Renal pelvis (tissue), 4 donors: ENCODE data around the gene RAD9A. TPM values are rescaled to one million over a fixed set of nuclear protein-coding genes. Genes with fewer than 3 reads are reported as not detected.

Experiments
- DNase-seq: peaks from one replicate; pipeline ENCODE4 v3.0.0-alpha.2; 2013
- polyA plus RNA-seq, 3 donors: library from polyadenylated mRNA; unstranded; fragments of 120-200 nt; gene quantifications; one replicate each; pipeline ENCODE4 v1.2.1, GENCODE V29; 2013; ENCODE audit not compliant: insufficient read length in 3 of 3

The RAD9A gene
- polyA plus RNA-seq, 3 donors = 27.0 to 38.0 (median 29.7) TPM

DNA sequence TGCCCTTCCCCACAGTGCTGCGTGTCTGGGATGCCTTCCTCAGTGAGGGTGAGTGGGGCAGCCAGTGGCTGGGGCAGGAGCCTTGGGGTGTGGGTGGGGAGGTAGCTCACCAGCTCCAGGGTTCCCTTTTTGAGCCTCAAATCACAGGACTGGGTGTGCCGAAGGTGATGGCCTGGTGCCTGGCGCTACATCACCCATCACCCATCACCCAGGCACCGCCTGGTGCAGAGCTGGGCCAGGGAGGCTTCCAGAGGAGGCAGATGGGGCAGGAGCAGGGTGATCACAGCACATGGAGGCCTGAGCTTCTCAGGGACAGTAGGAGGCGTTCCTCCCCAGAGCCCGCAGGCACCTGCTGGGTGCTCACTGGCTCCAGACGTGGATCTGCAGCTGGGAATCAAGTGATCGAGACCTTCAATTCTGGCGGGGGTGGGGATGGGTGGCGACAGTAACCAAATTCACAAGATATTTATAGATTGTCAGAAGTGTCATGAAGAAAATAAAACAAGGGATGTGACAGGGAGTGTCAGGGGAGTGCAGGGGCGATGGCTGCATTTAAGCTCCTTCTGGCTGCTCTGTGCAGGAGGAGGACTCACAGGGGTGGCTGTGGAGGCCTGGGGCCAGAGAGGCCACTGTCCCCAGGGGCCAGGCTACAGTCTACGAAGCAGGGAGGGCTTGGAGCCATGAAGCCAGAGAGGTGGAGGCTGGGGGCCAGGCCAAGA, 15.3 kb downstream of the RAD9A start:
- DNase-seq = no peak

DNA sequence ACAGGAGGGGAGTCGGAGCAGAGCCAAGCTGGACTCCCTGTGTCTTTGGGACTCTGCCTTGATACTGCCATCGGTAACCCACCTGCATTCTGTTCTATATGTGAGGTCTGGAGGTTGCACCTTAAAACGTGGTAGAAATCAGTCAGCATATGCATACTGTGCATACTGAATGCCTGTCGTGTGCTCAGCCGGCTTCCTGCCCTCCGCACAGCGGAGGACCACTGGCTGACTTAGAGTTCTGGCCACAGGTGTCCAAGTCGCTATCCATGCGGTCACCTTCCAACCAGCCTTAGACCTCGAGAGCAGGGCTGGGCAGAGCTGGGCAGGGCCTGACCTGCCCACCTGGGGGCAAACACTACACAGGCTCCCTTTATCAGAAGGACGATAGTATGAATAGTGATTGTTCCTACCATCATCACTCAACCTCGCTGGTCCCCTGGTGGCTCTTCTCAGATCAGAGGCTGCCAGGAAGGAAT, 15.9 kb downstream of the RAD9A start:
- no peak for DNase-seq

DNA sequence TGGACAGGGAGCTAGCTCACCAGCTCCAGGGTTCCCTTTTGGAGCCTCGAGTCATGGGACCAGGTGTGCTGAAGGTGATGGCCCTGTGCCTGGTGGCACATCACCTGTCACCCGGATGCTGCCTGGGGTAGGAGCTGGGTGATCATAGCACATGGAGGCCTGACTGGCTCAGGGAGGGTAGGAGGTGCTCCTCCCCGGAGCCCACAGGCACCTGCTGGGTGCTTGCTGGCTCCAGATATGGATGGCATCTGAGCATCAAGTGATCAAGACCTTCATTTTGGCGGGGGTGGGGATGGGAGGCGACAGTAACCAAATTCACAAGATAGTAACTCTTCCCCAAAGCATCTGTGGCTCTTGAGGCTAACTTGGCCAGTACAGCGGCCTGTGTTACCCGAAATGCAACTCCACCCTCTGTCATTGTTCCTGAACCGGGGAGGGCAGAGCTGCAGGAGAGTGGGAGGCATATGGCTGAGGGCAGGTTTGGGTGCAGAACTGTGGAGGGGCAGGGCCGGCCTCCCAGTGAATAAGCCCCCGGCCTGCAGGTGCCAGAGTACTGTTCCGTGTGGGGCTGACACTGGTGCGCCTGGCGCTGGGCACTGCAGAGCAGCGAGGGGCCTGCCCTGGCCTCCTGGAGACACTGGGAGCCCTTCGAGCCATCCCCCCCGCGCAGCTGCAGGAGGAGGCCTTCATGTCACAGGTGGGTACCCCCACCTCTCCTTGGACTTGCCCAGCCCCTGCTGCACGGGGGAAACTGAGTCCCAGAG, 16.8 kb downstream of the RAD9A start:
- no peak for DNase-seq

DNA sequence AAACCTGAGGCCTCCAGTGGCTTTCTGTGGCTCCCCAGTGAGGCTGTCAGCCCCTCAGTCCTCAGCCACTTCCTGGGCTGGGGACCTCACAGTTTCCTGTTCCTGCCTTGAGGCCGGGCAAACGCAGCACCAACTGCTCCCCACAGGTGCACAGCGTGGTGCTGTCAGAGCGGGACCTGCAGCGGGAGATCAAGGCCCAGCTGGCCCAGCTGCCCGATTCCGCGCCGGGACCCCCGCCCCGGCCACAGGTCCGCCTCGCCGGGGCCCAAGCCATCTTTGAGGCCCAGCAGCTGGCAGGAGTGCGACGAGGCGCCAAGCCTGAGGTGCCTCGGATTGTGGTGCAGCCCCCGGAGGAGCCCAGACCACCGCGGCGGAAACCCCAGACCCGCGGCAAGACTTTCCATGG, 17.5 kb downstream of the RAD9A start:
- no peak for DNase-seq

DNA sequence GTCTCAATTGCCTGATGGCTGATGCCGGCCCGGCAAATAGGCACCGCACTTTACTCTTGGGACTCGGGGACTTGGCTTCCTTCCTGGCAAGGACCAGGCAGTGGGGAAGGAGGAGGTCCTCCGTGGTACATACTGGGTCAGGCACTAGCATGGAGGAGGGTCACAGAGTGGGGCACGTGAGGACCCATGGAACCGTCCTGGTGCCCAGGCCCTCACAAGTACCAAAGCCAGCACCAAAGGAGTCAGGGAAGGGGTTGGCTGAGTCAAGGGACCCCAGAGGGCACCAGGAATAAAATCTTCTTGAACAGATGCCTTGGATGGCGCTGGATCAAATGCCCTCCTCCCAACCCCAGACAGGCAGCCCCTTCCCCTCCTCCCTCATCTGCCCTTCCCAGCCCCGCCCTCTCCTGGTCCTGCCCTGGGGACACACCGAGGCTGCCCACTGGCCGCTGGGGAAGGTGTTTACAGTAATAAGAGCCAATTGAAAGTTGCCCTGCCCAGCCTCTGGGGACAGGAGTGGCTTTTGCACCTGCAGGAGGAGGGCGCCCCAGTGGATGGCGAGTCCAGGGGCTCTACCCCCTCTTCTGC, 18.1 kb downstream of the RAD9A start:
- DNase-seq = no peak

DNA sequence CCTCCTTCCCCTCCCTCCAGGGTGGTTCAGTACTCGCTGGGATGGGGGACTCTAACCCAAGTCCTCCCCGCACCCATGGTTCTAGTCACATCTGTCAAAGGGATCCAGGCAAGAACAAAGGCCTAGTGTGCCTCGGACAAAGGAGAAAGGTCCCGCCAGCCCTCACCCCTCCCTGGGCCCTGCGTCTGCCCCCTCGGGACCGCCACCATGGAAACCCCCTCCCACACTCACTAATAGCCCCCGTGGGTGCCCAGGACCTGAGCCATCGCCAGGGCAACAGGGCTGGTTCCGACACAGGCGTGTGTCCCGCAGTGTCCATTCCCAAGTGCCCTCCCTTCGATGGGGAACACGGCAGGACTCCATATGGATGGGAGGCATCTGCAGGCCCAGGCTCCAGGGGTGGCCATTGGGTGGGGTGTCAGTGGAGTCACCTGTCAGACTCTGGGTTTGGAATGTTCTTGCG, 18.6 kb downstream of the RAD9A start:
- no peak for DNase-seq

DNA sequence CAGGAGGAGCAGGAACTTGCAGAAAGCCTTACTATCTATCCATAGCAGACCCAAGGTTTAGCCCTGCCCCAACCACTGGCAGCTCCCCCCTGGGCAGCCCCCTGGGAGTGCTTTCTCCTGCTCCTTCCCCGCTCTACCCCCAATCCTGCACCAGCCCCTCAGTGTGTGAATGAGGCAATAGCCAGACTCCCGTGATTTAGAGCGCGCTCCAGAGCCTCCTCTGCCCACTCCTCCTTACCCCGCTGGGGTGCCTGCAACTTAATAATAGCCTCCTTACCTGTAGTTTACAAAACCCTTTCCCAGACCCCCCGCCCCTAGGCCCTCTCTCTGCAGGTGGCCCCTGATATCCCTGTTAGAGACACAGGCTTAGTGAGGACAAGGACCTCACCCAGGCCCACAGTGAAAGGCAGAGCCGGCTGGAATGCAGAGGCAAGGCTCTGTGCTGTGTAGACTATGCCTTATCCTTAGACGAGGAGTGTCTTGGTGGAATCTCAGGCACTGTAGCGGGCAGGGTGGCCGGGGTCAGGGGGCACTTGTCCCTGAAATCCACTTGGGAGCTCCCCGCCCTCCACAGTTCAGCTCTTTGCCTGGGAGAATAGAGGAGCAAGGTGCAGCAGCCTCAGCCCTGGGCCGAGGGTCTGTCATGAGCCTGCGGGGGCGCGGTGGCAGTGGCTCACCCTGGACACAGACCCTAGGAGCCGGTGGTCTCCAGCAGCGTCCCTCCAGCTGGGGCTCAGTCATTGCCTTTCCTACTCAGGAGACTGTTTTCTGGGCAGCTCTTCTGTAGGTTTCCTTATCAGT, 19.4 kb downstream of the RAD9A start:
- DNase-seq = no peak

DNA sequence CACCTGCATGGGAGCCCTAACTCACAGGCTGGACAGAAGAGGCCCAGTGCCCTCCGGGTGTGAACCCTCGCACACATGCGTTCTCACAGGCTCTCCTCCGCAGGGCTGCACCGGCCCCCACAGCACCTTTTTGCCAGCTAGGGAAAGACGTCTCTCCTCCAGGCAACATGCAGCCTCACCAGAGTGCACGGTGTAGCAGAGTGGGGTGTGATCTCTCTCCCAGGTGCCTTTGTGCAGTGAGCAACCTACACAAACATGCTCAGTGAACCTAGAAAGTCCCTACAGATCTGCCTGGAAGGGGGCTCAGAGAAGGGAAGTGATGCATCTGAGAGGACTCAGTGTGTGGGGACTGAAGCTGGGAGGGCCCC, 20.0 kb downstream of the RAD9A start:
- DNase-seq = no peak

DNA sequence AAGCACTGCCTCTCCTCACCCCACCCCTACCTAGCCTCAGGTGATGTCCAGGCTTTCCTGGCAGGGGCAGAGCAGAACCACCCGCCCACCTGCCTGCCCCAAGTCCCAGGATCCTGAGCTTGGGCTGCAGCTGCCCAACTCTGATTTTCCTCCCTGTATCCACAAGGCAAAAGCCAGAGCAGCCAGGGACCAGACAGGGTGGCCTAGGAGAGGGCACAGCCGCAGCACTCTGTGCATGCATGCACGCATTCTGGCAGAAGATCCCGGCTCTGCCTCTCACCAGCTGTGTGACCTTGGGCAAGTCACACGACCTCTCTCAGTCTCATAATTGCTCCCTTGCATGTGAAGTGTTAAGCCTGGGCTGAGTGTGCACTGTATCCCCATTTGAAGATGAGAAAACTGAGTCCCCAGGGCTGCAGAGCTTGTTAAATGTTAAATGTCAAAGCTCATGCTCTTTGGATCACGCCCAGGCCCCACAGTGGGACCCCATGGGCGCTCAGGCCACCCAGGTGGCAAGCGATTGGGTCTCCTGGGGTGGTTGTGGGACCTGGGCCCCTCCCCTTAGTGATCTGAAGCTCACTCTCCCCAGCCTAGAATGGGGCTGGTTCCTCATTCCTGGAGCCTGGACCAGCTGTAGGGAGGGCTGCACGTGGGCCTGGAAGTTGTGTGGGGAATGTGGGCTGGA, 20.9 kb downstream of the RAD9A start:
- DNase-seq = no peak

DNA sequence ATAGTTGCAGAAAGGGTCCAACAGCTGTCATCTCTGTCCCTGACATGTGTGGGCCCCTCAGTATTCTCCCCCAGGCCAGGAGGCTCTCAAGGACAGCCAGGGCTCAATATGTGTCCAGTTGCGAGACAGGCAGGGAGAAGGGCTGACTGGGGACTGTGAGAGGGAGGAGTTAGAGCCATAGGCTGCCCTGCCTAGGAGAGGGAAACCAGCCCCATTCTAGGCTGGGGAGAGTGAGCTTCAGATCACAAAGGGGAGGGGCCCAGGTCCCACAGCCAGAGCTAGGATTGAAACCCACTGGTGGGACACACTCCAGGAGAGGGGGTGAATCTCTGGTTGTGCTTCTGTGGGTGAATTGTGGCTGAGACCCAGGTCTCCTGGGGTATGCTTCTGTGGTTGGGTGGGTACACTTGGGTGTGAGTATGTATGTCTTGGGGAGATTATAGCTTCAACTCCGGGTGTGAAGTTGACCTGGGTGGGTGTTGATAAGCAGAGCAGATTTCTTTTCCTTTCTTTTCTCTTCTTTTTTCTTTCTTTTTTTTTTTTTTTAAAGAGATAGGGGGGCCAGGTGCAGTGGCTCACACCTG, 21.6 kb downstream of the RAD9A start:
- no peak for DNase-seq

DNA sequence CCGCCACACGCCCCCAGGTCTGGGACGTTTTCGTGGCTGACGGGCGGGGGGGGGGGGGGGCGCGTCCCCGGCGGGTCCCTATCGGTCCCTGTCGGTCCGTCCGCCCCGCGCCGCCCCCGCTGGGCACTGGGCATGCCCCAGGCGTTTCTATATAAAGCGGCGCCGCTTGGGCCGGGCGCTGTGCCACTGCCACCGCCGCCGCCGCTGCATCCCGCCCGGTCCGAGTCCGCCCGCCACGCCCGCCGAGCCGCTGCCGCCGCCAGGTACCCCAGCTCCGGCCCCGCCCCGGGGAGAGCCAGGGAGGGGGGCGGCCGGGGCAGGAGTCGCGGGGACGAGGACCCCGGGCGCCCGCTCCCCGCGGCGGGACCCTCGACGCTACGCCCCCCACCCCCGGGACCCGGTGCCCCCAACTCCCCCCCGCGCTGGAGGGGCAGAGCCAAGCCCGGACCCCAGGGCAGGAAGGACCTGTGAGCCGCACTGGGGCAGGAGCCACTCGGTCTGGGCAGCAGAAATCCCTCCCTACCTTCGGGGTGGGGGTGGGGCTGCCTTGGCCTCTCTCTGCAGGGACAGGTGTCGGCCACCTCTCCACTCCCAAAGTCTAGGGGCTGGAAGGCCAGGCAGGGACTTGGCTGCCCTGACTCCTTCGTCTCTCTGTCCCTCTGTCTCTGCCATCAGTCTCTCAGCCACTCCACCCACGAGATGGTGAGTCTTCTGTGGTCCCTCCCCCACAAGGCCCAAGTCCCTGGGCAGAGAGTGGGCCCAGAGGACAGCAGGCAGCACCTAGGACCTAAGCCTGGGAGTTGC, 23.9 kb downstream of the RAD9A start, which contains the start of gene CARNS1:
Gene CARNS1 (plus strand): TSS at position 178 of the 804 bp plus-strand sequence. CDS start 522 bp downstream, at position 700.
- DNase-seq = no peak

DNA sequence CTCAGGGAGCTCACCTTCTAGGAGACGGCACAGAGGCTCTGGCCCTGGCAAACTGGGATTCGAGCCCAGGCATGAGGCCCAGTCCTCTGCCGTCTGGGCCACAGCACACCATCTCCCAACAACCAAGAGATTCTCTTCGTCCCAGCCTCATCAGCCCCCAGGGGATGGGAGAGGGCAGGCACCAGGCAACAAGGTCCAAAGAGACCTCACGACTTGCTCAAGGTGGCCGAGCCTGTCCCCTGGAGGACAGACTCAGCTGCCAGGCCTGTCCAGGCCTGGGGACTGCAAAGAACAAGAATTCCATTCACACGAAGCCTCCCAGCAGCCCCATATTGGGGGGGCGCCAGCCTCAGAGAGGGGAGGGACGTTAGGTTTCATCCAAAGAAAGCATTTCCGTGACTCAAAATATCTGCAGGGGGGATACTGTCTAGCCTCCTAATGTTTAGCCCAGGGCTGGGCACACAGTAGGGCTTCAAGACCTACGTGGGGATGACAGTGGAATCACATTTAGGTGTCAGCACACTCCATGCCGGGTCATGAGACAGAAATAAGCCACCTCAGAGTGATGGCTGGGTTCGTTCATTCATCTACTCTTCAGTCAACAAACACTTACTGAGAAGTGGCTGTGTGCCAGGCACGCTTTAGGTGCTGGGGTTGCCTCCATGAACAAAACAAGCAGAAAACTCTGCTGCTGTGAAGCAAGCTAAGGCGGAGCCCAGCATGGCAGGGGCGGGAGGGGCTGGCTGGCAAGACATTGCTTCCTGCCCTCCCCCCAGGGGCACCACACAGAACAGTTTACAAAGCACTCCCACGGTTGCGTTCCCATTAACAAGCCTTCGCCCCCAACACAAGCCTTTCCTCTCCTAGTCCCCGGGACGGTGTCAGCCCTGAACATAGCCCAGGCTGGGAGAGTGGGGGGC, 24.9 kb downstream of the RAD9A start:
- no peak for DNase-seq

DNA sequence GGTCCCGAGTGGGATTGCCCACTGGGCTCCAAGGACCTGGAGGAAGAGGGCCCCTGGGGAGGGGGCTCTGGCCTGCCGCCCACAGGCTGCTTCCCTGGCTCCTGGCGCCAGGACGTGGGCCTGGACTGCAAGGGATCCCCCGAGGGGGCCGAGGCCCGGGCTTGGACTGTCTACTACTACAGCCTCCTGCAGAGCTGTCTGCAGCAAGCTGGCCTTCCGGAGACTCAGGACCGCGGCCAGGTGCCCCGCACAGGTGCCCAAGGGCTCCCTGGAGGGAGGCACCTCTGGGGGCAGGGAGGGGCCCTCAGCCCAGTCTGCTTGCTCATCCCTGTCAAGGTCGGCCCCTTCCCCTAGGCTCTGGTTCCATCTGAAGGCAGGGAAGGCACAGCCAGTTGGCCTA, 25.6 kb downstream of the RAD9A start:
- no peak for DNase-seq

DNA sequence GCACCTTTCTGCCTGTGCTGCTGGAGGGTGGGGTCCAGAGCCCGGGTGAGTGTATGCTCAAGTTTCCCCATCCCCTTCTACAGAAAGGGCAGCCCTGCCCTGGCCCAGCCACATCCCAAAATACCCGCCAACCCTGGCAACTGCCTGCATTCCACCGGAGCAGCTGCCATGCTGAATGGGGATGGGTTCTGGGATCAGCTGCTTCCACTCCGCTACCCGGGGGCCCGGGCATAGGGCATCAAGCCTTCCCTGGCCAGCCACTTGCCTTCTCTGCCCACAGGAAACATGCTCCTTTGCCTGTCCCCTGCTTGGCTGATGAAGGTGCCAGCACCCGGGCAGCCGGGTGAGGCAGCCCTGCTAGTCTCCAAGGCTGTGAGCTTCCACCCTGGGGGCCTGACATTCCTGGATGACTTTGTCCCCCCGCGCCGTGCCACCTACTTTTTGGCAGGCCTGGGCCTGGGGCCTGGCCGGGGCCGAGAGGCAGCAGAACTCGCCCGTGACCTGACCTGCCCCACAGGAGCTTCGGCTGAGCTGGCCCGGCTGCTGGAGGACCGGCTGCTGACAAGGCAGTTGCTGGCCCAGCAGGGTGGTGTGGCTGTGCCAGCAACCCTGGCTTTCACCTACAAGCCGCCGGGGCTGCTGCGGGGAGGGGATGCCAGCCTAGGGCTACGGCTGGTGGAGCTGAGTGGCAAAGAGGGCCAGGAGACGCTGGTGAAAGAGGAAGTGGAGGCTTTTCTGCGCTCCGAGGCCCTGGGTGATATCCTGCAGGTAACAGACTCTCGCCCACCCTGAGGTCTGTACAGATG, 26.9 kb downstream of the RAD9A start:
- DNase-seq = no peak

DNA sequence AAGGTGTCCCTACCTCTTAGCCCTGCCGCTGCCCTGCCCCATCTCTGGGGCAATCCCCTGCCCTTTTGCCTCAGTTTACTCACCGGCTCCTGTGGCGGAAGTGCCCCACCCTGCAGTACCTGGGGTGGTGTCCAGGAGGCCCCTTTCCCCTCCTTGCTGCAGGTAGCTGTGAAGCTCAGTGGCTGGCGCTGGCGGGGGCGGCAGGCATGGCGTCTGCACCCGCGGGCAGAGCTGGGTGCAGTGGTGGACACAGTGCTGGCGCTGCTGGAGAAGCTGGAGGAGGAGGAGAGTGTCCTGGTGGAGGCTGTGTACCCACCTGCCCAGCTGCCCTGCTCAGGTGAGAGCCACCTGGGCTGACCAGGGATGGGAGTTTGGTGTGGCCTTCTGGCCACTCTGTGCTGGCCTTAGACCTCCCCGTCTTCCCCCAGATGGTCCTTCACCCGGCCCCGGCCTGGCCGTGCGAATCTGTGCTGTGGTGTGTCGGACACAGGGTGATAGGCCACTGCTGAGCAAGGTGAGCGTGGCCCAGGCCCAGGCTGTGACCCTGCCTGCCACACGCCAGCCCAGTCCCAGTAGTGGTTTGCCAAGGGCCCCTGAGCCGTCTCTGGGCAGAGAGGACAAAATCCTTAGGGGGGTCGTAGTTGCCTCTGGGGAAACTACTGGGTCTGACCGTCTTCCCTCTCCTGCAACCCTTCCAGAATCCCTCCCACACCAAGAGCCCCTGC, 27.7 kb downstream of the RAD9A start:
- no peak for DNase-seq

DNA sequence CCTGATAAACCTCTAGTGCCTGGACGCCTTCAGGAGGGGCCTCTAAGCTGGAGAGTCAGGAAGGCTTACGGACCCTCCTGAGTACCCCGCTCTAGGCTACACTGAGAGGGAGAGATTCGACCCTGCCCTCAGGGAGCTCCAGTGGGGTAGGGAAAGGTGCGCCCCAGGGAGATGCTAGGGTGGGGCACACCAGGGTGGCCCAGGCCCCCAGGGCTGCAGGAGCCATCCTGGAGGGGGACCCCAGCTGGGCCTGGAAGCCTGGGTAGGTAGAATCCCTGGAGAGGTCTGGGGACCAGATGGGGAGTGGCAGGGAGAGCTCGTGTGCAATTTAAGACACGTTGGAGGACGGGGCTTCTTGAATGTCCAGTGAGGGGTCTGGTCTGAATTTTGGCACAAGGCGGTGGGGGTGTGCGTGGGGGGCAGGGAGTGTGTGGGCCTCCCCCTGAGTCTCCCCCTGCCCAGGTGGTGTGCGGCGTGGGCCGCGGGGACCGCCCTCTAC, 28.4 kb downstream of the RAD9A start:
- DNase-seq = no peak
